OCI-LY1 (cell line): ENCODE data around the gene GBP4.
"Not testable (repeated sequence)": the region's sequence is repeated elsewhere in the genome, so short reads cannot be mapped to it uniquely, and the experiment has no call there.

ENCODE experiments used
- H2AFZ ChIP-seq: fragments of 200-600 bp; sonication (generic), shearing (Covaris generic); 2 replicates; pipeline ENCODE4 v1.6.0; 2014; ENCODE audit warnings: antibody characterized with exemption, mild to moderate bottlenecking, low read length
- H3F3A ChIP-seq: fragments of 200-600 bp; sonication (generic), shearing (Covaris generic); 2 replicates; pipeline ENCODE4 v1.6.0; 2014; ENCODE audit warnings: mild to moderate bottlenecking, antibody characterized with exemption, low read length, moderate library complexity; ENCODE audit not compliant: insufficient read depth
- H3K27ac ChIP-seq: fragments of 200-600 bp; sonication (generic); 2 replicates; pipeline ENCODE4 v1.5.1; 2014; ENCODE audit warnings: low read length, mixed run types, mild to moderate bottlenecking, low read depth; ENCODE audit not compliant: poor library complexity, severe bottlenecking
- H3K27me3 ChIP-seq: fragments of 200-600 bp; sonication (generic); 2 replicates; pipeline ENCODE4 v1.6.0; 2014; ENCODE audit warnings: antibody characterized with exemption, mild to moderate bottlenecking, low read length, moderate library complexity; ENCODE audit not compliant: insufficient read depth
- H3K36me3 ChIP-seq: fragments of 200-600 bp; sonication (generic); 2 replicates; pipeline ENCODE4 v1.6.1; 2014; ENCODE audit warnings: mild to moderate bottlenecking, antibody characterized with exemption, low read length, moderate library complexity, mixed read lengths; ENCODE audit not compliant: insufficient read depth
- H3K4me1 ChIP-seq: fragments of 200-600 bp; sonication (generic); 2 replicates; pipeline ENCODE4 v1.5.1; 2014; ENCODE audit warnings: mild to moderate bottlenecking, low read length, moderate library complexity; ENCODE audit not compliant: insufficient read depth, severe bottlenecking
- H3K4me2 ChIP-seq: fragments of 200-600 bp; sonication (generic), shearing (Covaris generic); 2 replicates; pipeline ENCODE4 v1.6.1; 2014; ENCODE audit warnings: low read length
- H3K4me3 ChIP-seq: fragments of 200-600 bp; sonication (generic); 2 replicates; pipeline ENCODE4 v1.5.1; 2014; ENCODE audit warnings: low read length, low read depth, mild to moderate bottlenecking, mixed read lengths; ENCODE audit not compliant: poor library complexity, severe bottlenecking
- H3K79me2 ChIP-seq: fragments of 200-600 bp; shearing (Covaris generic); 2 replicates; pipeline ENCODE4 v1.6.1; 2016; ENCODE audit warnings: mixed run types, low read length, mixed read lengths; ENCODE audit not compliant: insufficient read depth
- H3K9ac ChIP-seq: fragments of 200-600 bp; sonication (generic), shearing (Covaris generic); 2 replicates; pipeline ENCODE4 v1.6.1; 2014; ENCODE audit warnings: mild to moderate bottlenecking, low read length, mixed read lengths
- H3K9me2 ChIP-seq: fragments of 200-600 bp; sonication (generic), shearing (Covaris generic); 2 replicates; pipeline ENCODE4 v1.6.1; 2014; ENCODE audit warnings: low read depth, mild to moderate bottlenecking, low read length, mixed read lengths
- H3K9me3 ChIP-seq: fragments of 200-600 bp; shearing (Covaris generic); 2 replicates; pipeline ENCODE4 v1.6.1; 2014; ENCODE audit warnings: low read length, mixed read lengths
- H4K20me1 ChIP-seq: fragments of 200-600 bp; sonication (generic), shearing (Covaris generic); 2 replicates; pipeline ENCODE4 v1.6.0; 2016; ENCODE audit warnings: mild to moderate bottlenecking, low read length; ENCODE audit not compliant: insufficient read depth
- CTCF ChIP-seq: fragments of 200-600 bp; sonication (generic), shearing (Covaris generic); IDR thresholded peaks from 2 replicates; pipeline ENCODE4 v1.5.1; 2017; ENCODE audit warnings: mild to moderate bottlenecking, antibody characterized with exemption, low read length, moderate library complexity, mixed read lengths
- EZH2 ChIP-seq: fragments of 200-600 bp; sonication (generic), shearing (Covaris generic); IDR thresholded peaks from 2 replicates; pipeline ENCODE4 v1.8.0; 2017; ENCODE audit warnings: borderline replicate concordance, mixed run types, mild to moderate bottlenecking, antibody characterized with exemption, low read length, moderate library complexity, mixed read lengths

GBP4 gene

GRCh38 chr1:89198491-89199072 lies at the start of gene GBP4:
GBP4 (minus strand) TSS chr1:89198942; CDS start chr1:89198834, 108 bp downstream.
- no peaks in the 10 kb centered on the region for H3K27me3 ChIP-seq
- no peak within 1 kb of the TSS for H3K4me2 ChIP-seq
- H3K36me3 ChIP-seq, result no peaks in the 10 kb centered on the region
- no peaks in the 10 kb centered on the region for H3K79me2 ChIP-seq
- no peak within 1 kb of the TSS for H3K27ac ChIP-seq
- TF ChIP-seq EZH2 (no peak), CTCF (no peak)
- H4K20me1 ChIP-seq, result no peaks in the 10 kb centered on the region
- no peak within 1 kb of the TSS for H2AFZ ChIP-seq
- H3K9me3 ChIP-seq, result no peaks in the 10 kb centered on the region
- H3K4me1 ChIP-seq, result no peaks in the 10 kb centered on the region
- H3F3A ChIP-seq, result no peaks in the 10 kb centered on the region
- no peak within 1 kb of the TSS for H3K9ac ChIP-seq
- H3K4me3 ChIP-seq, result no peak within 1 kb of the TSS
- H3K9me2 ChIP-seq, result no peaks in the 10 kb centered on the region

GRCh38 chr1:89243046-89243445 lies 44.3 kb upstream of the GBP4 start:
- no peaks in the 10 kb centered on the region for H3K79me2 ChIP-seq
- no peak overlapping the region for H3K4me3 ChIP-seq
- H3K27me3 ChIP-seq, result no peaks in the 10 kb centered on the region
- H3K9me2 ChIP-seq, result no peaks in the 10 kb centered on the region
- no peak overlapping the region for H2AFZ ChIP-seq
- no peaks in the 10 kb centered on the region for H3K9me3 ChIP-seq
- H4K20me1 ChIP-seq, result no peaks in the 10 kb centered on the region
- no peak overlapping the region for H3K9ac ChIP-seq
- no peaks in the 10 kb centered on the region for H3K36me3 ChIP-seq
- H3K4me1 ChIP-seq, result no peaks in the 10 kb centered on the region
- TF ChIP-seq EZH2, result no peak
- no peak for TF ChIP-seq CTCF
- no peaks in the 10 kb centered on the region for H3F3A ChIP-seq
- H3K4me2 ChIP-seq, result no peak overlapping the region
- no peak overlapping the region for H3K27ac ChIP-seq

DNA sequence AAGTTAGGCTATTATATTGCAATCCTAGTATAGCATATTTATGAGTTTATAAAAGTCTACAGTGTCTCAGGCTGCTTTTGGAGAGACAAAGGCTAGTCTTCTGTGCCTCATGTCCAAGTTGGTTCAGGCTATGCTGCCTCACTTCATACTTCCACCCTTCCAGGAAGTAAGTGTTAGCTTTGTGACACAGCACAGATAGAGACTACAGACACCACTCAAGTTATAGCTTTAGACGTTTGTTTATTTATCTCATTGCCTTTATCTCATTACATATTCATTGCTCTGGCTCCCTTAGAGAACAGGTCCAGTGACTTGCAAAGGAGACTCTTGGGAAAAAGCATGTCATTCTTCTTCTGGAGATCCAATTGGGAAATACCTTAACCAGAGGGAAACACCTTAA lies 22.6 kb upstream of the GBP4 start:
- no peaks in the 10 kb centered on the region for H3K36me3 ChIP-seq
- H3K9me2 ChIP-seq, result no peaks in the 10 kb centered on the region
- no peak overlapping the region for H3K9ac ChIP-seq
- no peak overlapping the region for H3K27ac ChIP-seq
- no peak overlapping the region for H3K4me3 ChIP-seq
- no peaks in the 10 kb centered on the region for H4K20me1 ChIP-seq
- no peaks in the 10 kb centered on the region for H3F3A ChIP-seq
- no peaks in the 10 kb centered on the region for H3K27me3 ChIP-seq
- H2AFZ ChIP-seq, result no peak overlapping the region
- no peaks in the 10 kb centered on the region for H3K79me2 ChIP-seq
- TF ChIP-seq CTCF (no peak), EZH2 (no peak)
- H3K4me2 ChIP-seq, result no peak overlapping the region
- H3K9me3 ChIP-seq, result no peaks in the 10 kb centered on the region
- no peaks in the 10 kb centered on the region for H3K4me1 ChIP-seq

GRCh38 chr1:89219851-89220250 lies 21.1 kb upstream of the GBP4 start:
- not testable (repeated sequence) for H3K79me2 ChIP-seq, H3K4me2 ChIP-seq, H3K4me3 ChIP-seq, H3F3A ChIP-seq, H4K20me1 ChIP-seq, H3K4me1 ChIP-seq, H3K9ac ChIP-seq, H3K27me3 ChIP-seq, H3K36me3 ChIP-seq, H3K9me2 ChIP-seq, H3K9me3 ChIP-seq, H3K27ac ChIP-seq, H2AFZ ChIP-seq

DNA sequence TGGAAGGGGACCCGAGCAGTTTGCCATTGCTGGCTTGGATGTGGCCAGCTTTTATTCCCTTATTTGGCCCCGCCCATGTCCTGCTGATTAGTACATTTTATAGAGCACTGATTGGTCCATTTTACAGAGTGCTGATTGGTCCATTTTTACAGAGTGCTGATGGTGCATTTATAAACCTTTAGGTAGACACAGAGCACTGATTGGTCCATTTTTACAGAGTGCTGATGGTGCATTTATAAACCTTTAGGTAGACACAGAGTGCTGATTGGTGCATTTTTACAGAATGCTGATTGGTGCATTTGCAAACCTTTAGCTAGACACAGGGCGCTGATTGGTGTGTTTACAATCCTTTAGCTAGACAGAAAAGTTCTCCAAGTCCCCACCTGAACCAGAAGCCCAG lies 20.2 kb upstream of the GBP4 start:
- not testable (repeated sequence) for H3K27ac ChIP-seq, H3K79me2 ChIP-seq, H3K36me3 ChIP-seq, H3K4me2 ChIP-seq, H3K9me3 ChIP-seq, H4K20me1 ChIP-seq, H2AFZ ChIP-seq, H3K9me2 ChIP-seq, H3K4me3 ChIP-seq, H3K27me3 ChIP-seq, H3F3A ChIP-seq, H3K9ac ChIP-seq, H3K4me1 ChIP-seq
